Right forelimb (tissue), 1 donor: Measurements from ENCODE around the gene TRMT5.

Source experiments
- DNase-seq: peaks from one replicate; pipeline ENCODE4 v3.0.0-alpha.2; 2018

TRMT5 gene

GRCh38 chr14:60980811-60981632 lies at the start of gene TRMT5, which contains the start of gene SLC38A6:
Gene TRMT5, minus strand, starts transcription at chr14:60981079. Its CDS starts 106 bp downstream, at chr14:60980973.
Gene SLC38A6, plus strand, starts transcription at chr14:60981245. Its CDS starts 33 bp downstream, at chr14:60981278.
- peak; percentile 98 for DNase-seq

GRCh38 chr14:61026526-61026925 lies 45.6 kb upstream of the TRMT5 start:
- DNase-seq, result no peak

GRCh38 chr14:61025251-61026223 lies 44.7 kb upstream of the TRMT5 start:
- peak; percentile 55 for DNase-seq

- no peak for DNase-seq
Measured at GRCh38 chr14:61019537-61019936, 38.7 kb upstream of the TRMT5 start.

- DNase-seq, result no peak
Measured at GRCh38 chr14:61003571-61003970, 22.7 kb upstream of the TRMT5 start.

GRCh38 chr14:60999536-60999935 lies 18.7 kb upstream of the TRMT5 start:
- DNase-seq, result no peak

- no peak for DNase-seq
Measured at GRCh38 chr14:60998617-60999016, 17.7 kb upstream of the TRMT5 start.

- DNase-seq, result no peak
Measured at GRCh38 chr14:60989599-60989998, 8.7 kb upstream of the TRMT5 start.

- no peak for DNase-seq
Measured at GRCh38 chr14:60986500-60986899, 5.6 kb upstream of the TRMT5 start.

- no peak for DNase-seq
Measured at GRCh38 chr14:60984196-60984595, 3.3 kb upstream of the TRMT5 start.

GRCh38 chr14:60981633-60982455 lies 965 bp upstream of the TRMT5 start:
- DNase-seq, result no peak

GRCh38 chr14:60977847-60978246 lies 3.0 kb downstream of the TRMT5 start:
- DNase-seq, result no peak

- DNase-seq, result no peak
Measured at GRCh38 chr14:60975551-60975950, 5.3 kb downstream of the TRMT5 start.

GRCh38 chr14:60974090-60974651 lies 6.7 kb downstream of the TRMT5 start:
- DNase-seq, result no peak

GRCh38 chr14:60973070-60973469 lies 7.8 kb downstream of the TRMT5 start:
- no peak for DNase-seq

GRCh38 chr14:60972295-60972694 lies 8.6 kb downstream of the TRMT5 start:
- DNase-seq, result no peak

GRCh38 chr14:60971271-60971670 lies 9.6 kb downstream of the TRMT5 start:
- no peak for DNase-seq

GRCh38 chr14:60970146-60970545 lies 10.7 kb downstream of the TRMT5 start:
- no peak for DNase-seq

- no peak for DNase-seq
Measured at GRCh38 chr14:60968671-60969070, 12.2 kb downstream of the TRMT5 start.

GRCh38 chr14:60968099-60968498 lies 12.8 kb downstream of the TRMT5 start:
- no peak for DNase-seq

- no peak for DNase-seq
Measured at GRCh38 chr14:60965402-60965801, 15.5 kb downstream of the TRMT5 start.

GRCh38 chr14:60964904-60965303 lies 16.0 kb downstream of the TRMT5 start:
- DNase-seq, result no peak
